Midbrain (tissue), 1 donor: ENCODE results near the gene IFIH1.
A peak's percentile ranks its signal among the peaks of the same experiment; 100 is the strongest.

Source experiments
- DNase-seq: peaks from one replicate; lab custom pipeline; 2025; lab: John Stamatoyannopoulos, UW

Gene IFIH1

DNA sequence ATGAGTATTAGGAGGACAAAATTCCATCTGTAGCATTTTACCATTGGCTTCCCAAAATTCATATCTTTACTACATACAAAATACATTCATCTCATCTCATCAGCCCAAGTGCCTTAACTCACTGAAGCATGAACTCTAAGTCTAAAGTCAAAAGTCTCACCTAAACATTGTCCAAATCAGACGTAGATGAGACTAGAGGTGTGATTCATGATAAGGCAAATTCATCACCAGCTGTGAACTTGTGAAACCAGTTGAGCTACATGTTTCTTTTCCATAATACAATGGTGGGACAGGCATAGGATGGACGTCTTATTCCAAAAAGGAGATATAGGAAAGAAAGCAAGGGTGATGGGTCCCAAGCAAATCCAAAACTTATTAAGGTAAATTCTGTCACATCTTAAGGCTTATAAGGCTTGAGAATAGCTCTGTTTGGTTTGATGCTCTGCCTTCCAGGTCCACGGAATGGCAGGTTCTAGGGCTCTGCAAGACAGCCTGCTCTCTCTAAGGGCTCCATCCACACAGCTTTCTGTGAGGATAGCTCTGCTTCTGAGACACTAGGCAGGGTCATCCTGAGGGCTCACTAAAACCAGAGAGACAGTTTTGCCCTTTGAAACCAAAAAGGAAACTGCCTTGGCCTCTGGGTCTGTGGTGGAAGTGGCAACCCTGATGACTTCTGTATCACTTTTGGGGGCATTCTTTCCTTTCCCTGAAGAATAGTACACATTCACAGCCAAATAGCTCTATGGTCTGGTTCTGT is 9.6 kb downstream of the IFIH1 start:
- no peak for DNase-seq

DNA sequence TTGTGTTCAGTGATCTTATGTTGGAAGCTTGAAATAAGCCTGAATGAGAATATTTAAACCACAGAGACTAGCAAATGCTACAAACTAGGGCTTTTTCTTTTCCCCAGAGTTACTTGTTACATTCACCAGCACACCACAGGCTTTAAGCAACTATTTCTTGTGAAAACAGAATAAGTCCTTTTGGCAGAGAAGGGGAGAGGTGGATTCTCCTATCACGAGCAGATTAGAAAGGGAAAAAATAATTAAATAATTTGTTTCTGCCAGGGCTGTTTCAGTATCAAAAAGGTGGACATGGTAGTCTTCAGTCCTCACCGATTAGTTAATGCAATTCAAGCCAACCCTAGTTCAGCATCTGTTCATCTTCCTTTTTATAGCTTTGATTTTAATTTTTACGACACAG is 12.6 kb downstream of the IFIH1 start:
- no peak for DNase-seq

DNA sequence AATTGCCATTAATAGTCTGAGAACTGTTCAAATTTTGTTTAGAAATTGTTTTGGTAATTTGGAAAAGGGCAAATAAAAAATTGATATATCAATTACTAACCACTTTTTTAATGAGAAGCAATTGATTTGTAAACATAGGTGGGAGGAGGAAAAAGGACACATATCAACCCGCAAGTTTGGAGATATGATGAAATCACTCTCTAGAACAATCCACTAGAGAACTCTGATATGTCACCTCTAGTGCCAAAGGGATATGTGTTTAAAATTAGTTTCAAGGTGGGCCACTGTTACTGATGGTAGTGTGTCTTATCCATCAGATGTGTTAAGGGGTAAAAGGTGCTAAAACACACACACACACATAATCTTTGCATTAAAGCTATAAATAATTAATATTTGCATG is 16.6 kb downstream of the IFIH1 start:
- no peak for DNase-seq

DNA sequence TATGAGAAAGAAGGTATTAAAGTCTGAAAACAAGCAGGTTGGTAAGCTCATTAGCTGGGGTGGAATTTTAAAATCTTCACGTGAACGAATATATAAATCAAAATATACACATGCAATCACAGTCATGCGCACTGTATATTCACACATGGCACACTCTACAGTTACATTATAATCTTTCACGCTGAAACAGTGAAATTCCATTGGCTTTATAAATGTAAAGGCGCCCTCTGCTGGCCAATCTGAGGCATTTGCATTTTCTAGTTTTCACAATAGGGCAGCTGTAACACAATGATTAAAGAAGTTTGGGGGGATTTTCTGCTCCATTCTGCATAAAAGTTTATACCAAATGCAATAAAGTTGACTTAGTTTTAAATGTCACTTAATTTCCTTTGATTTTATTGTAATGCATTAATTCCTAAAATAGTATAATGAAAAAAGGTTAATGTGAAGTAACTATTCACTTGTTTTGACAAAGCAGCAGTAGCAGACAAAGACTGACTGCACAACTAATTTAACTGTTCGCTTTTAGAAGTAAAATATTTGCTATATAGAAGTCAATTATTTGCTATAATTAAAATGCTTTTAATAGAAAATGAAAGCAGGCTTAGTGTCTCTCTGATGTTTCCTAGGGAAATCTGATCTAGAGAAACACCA is 17.2 kb downstream of the IFIH1 start:
- DNase-seq = peak; percentile 77

DNA sequence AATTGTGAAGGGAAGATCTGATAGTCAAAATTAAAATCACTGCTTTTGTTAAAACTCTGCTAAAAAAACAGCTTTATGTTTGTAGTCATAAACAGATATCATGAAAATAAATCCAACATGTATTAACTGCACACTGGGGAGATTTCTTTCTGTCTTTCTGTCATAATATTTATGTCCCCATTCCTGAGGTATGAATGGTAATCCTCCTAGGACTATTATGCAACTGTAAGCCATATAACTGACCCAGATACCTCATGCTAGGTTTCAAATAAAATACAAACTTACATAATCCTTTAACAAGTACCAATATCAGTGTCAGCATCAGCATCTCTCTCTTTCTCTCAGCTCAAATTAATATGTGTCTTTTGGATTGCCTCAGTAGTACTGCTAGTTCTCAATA is 18.2 kb downstream of the IFIH1 start:
- no peak for DNase-seq

DNA sequence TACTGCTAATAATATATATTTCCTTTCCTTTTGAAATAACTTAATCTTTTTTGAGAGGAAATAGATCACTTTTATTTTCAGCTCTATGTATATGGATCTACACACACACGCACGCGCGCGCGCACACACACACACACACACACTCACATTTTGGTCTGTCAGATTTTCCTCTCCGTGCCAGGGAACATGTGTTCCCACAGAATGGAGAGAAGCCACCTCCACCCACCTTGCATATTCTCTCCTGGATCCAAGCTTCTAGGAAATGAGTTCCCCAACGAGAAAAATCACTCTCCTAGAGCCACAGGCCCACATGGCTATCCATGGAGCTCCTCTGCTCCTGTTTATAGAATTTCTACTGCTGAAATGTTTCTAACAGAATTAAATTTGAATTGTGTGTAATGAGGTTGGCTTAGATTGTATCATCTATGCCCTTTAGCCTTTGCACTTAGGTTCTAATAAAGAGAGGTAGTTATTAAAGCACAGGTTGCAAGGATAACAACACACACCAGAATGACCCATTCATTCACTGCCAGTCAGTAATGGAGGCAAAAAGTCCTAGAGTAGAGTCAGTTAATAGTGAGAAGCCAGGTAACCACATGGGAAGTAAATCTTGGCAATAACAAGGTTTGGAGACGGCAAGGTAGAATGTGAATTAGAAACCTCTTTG is 19.7 kb downstream of the IFIH1 start:
- no peak for DNase-seq

DNA sequence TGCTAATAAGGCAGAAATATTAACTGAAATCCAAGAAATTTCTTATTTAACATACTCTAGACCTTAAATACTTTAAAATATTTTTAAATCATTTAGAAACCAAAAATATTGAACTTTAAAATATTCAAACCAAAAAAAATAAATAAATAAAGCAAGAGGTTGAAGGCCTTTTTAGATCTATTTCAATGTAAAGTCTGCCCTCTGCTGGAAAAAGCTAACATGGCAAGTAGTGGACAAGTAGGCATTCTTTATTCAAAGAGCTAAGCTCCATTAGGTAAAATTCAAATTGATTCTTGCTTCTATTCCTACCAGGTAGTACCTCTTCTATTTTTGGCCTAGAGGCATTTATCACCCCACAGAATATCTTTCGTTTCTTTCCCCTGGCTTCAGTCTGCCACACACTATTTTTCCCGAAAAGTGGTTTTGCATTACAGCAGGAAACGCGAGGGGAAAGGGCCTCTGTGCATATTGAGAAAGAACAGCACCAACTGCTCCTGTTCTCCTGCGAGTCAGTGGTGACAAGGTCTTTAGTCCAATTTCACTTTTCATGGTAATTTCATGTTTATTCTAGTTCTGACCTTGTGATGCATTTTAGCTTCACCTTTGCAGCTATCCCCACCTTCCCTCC is 20.4 kb downstream of the IFIH1 start:
- DNase-seq = peak; percentile 87

DNA sequence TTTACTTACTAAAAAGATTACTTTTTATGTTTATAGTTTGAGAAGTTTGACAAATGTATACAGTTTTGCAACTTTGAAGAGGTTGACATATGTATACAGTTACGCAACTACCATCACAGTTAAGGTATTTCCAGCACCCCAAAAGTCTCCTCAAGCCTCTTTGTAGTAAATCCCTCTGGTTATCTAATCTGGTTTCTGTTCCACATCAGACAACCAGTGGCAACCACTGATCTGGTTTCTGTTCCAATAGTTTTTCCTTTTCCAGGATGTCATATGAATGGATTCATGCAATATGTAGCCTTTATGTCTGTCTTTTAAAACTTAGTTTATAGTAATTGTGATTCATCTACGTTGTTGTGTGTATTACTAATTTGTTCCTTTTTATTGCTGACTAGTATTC is 23.5 kb downstream of the IFIH1 start:
- no peak for DNase-seq

DNA sequence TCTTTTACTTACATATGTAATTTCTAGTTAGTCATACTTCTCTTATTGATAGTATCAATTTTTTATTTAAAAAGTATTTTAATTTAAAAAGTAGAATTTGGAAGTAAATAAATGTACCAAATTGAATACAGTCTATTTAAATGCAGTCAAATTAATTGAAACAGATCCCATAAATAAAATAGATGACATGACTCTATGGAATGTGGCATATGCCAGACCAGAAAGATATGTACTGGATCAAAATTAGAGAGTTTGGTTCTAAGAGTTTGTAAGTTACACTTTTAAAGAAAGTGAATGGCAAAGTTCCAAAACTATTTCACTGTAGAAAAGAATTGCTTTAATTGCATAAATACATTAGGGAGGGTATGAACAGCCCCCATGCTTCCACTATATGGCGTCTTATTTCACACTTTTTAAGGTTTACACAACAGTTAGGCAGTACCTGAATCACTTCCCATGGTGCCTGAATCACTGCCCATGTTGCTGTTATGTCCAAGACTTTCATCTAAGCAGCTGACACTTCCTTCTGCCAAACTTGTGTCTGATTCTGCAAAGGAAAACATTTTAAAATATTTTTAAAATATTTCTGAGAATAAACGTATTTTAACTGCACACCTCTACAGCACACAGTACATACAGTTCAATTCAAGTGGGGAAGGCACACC is 25.2 kb downstream of the IFIH1 start:
- DNase-seq = no peak

DNA sequence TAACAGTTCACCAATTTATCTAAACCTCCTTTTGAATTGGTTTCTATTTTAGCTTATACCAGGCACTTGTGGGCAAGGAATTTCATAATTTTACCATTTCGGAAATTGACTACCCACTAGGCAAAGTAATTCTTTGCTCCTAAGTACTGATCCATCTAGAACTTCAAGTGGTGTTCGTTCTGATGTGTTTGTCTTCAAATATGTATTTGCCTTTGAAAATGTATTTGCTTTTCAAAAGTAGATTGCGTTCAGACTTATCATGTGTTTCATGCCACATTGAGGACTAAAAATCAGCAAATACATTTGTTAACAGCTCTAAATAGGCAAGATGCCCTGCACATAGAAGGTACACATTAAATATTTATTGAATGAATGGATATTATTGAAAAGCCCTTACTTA is 26.7 kb downstream of the IFIH1 start:
- DNase-seq = no peak

DNA sequence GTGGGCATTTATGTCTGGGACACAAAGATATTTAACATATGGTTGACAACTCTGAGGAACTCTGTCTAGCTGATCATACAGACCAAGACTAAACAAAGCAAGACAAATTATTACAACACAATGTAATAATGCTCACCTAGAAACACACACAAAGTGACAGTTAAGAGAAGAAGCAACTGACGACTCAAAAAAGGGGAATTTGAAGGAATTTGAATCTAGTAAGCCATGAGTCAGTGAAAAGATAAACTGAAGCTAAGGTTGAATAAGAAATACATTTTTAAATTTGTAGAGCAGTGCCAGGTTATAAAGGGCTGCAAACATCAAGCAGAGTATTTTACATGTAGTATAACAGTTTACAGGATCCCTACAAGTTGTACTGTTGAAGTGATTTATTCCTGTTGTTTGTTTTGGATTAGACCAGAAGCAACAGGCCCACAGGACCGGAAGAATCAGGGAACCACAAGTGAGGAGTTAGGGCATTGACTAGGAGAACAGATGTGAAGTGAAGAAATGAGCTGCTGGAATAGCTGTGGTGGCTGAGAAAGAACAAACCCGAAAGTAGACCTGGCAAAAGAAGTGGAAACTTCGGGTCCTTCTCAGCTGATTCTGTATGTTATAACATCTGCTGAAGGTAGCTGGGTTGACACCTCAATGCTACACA is 35.6 kb downstream of the IFIH1 start:
- DNase-seq = no peak

DNA sequence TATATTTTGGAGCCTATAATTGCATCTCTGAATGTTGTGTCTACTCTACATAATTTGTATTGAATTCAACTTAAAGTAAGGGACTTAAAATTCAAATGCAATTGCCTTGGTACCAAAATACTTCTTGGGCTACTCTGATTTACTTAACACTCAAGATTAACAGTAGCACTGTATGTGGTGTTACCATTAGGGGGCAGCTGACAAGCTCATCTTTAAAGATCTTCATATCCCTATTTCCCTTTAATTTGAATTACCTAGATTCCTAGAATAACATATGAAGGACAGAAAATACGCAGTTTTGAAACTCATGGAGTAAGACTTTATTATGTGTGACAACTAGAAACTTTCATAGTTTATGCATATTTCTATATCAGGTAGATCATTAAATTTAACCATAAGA is 37.8 kb downstream of the IFIH1 start:
- no peak for DNase-seq

DNA sequence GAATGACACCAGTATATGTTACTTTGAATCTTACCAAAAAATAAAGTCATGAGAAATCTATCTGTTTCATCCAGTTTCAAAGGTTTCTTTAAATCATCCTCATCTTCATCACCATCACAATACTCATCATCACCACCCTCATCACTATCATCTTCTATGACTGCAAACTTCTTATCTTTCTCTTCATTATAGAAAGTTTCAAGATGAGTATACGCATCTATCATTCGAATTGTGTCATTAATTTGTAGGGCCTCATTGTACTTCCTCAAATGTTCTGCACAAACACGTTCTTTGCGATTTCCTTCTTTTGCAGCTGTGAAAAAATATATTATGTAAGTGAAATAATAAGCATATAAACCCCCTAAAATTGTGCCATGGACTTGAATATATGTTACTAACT is 41.1 kb downstream of the IFIH1 start:
- DNase-seq = no peak

DNA sequence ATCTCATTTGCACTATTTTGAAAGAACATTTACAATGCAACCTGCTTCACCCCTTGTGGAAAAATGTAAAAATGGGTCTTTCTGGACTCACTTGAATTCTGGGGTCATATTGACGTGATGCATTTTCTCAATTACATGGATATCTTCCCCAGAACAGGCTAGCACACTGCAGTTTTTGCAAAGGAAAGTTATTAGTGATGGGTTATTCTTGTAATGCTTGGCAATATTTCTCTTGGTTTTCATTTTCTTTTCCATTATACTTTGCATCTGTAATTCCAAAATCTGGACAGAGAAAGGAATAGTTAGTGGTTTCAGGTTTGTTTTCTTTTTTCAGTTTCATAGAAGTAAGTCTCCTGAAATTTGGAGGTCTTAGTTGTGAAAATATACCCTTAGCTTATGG is 50.5 kb downstream of the IFIH1 start:
- no peak for DNase-seq

DNA sequence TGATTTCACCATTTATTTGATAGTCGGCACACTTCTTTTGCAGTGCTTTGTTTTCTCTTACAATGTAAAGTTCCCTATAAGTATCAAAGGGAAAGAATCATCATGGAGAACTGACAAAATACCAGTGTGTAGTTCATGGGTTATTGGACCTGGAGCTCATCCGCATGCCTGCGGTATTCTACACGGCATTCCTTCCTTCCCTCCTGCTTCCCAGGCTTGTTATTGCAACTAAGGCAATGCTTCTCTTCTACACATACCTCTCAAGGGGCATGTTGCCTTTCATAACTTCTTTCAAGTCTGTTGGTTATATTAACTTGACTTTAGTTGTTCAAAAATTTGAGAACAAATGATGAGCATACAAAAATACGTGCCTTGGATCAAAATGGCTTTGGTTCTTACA is 51.0 kb downstream of the IFIH1 start:
- no peak for DNase-seq

DNA sequence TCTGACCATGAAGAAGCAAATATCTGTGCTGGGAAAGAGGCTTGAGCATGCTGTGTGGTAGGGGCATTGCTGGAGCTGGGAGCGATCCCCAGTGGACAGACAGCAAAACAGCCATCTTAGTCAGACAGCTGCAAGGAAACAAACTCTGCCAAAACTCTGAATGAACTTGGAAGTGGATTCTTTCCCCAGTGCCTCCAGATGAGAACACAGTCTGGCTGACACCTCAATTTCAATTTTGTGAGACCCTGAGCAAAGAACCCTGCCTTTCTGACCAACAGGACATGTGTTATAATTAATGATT is 52.1 kb downstream of the IFIH1 start:
- DNase-seq = no peak

DNA sequence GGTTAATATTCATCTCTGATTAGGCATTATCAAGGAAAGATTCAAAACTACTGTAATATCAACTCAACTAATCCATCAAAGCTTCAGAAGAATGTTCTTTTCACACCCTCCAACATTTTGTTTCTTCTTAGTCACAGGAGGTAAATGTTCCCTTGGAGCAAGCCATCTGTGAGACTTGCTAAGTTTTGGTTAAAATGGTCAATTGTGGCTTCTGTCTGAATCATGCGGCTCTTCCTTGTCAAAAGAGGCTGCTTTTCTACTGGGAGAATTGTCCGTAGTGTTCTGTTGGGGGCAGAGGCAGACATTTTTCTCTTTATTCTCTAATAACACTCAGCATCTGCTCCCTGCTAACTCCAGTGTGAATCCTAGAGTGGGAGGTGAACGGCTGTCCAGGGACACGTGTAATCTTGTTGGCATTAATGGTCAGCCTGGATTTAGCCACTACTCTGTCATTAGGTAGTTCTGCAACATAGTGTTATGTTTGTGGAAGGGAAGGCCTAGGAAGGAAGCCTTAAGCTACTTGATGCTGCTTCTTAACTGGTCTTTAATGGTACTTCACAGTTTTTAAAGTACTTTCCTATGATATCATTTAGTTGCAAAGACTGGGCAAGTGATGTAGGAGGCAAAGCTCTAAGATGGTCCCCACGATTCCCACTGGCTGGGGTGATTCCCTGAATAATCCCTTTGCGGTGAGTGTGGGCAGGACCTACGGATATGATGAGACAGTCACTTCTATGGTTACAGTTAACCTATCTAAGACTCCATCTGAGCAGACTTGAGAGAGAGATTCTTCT is 52.6 kb downstream of the IFIH1 start:
- no peak for DNase-seq

DNA sequence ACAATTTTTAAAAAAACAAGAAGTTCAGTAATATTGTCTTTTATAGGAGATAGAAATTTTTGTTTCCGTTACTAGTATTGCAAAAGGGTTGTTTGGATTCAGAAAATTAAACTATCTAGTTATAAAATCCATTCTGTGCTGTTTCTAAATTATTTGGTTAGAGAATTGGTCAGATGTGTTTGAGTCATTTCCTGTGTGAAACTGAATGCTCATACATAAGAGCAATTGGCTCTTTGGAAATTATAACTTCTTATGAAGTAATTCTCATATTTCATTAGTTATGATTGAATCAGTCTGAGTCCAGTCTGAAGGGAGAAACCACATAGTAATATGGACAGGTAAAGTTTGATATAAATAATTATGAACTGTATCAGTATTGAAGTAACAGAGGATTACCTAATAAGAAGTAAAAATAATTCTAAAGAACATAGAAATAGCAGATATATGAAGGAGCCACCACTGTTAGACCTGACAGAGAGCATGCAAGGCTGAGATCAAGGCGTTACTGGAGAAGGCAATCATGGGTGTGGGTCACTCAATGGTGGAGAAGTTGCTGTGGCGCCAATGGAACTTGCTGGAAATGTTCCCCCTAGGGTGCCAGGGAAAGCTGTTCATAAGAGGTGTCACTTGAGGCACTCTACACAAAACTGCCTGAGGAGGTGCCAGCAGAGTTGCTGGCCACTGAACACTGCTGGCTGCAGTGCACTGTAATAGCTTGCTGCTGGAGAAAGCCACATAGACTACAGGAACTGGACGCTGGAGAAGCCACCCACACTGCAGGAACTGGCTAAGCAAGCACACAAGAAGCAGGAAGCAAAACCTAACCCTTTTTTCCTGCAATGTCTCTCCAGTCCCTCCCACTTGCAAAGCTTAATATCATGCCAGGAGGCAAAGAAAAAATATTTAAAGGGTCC is 57.2 kb downstream of the IFIH1 start:
- DNase-seq = no peak

DNA sequence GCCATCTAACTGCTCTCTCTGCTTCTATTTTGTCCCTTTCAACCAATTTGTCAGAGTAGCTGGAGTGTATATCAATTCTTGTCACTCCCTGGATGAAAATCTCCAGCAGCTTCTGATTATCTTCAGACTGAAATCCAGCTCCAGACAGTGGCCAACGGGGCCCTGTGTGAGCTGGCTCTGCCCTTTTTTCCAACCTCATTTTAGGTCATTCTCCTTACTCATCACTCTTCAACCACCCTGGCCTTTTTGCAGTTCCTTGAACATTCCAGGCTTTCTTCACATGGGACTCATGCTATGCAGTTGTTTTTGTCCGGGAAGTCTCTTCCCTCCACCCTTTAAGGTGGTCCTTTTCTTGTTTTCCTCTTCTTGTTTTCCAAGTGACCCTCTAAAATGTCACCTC is 59.8 kb downstream of the IFIH1 start:
- DNase-seq = no peak

DNA sequence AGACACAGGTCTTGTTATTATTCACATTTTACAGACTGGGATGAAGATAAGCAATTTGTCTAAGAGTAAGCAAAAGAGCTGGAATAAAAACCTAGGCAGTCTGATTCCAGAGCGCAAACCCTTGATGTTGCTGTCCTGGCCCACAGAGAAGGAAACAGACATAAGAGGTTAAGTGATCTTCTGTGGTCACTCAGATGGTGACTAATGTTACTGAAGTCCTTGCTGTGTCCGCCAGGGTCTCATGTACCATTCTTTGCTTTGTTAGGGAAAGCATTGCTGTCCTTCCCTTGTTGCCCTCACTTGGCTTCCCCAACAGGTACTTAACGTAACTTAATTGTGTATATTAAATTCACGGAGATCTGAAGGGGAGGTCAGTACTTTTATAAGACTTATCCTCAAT is 60.3 kb downstream of the IFIH1 start:
- no peak for DNase-seq
